PC-9 (cell line): Measurements from ENCODE around the gene PEAK3. TPM values are rescaled to one million over a fixed set of nuclear protein-coding genes. Genes with fewer than 3 reads are reported as not detected.

Source experiments
- BruUV-seq: library from RNA; stranded (reverse); fragments of 400-500 nt; replicated peaks from 2 replicates; lab custom pipeline; 2021; lab: Mats Ljungman, UMichigan
- CTCF ChIA-PET: fragments of 300-600 bp; sonication (Branson Sonifier 250); formaldehyde crosslinking; loops from one replicate; lab custom pipeline; 2022; ENCODE audit warnings: antibody characterized with exemption; lab: Charles Lee
- POLR2A ChIA-PET: fragments of 300-600 bp; sonication (Branson Sonifier 250); formaldehyde crosslinking; loops from one replicate; lab custom pipeline; 2022; ENCODE audit warnings: antibody characterized with exemption; ENCODE audit not compliant: unreplicated experiment; lab: Charles Lee
- DNase-seq, 2 experiments: peaks; one replicate each; pipeline versions ENCODE4 v3.0.0 to v3.0.0-alpha.2; 2015 to 2022; ENCODE audit warnings: mixed read lengths in 1 of 2
- H2AFZ ChIP-seq: fragments of 200-600 bp; sonication (generic); 2 replicates; pipeline ENCODE4 v1.8.1; 2017; ENCODE audit warnings: antibody characterized with exemption
- H3F3A ChIP-seq: fragments of 200-600 bp; sonication (generic); 2 replicates; pipeline ENCODE4 v1.8.1; 2017; ENCODE audit warnings: antibody characterized with exemption, mild to moderate bottlenecking, low read depth; ENCODE audit not compliant: insufficient read depth
- H3K27ac ChIP-seq: fragments of 200-600 bp; sonication (generic); 2 replicates; pipeline ENCODE4 v1.6.1; 2016; ENCODE audit warnings: mixed run types
- H3K27me3 ChIP-seq: fragments of 200-600 bp; sonication (generic); 2 replicates; pipeline ENCODE4 v1.6.1; 2016; ENCODE audit warnings: low read depth, mixed run types; ENCODE audit not compliant: insufficient read depth
- H3K36me3 ChIP-seq: fragments of 200-600 bp; sonication (generic); 2 replicates; pipeline ENCODE4 v1.6.1; 2016; ENCODE audit warnings: low read depth, mixed run types
- H3K4me1 ChIP-seq: fragments of 200-600 bp; sonication (generic); replicated peaks from 2 replicates; pipeline ENCODE4 v1.6.1; 2016; ENCODE audit warnings: mixed run types; ENCODE audit not compliant: insufficient read depth
- H3K4me2 ChIP-seq: fragments of 200-600 bp; sonication (generic); 2 replicates; pipeline ENCODE4 v1.6.1; 2017; ENCODE audit warnings: mixed run types
- H3K4me3 ChIP-seq: fragments of 200-600 bp; sonication (generic); 2 replicates; pipeline ENCODE4 v1.6.1; 2016; ENCODE audit warnings: mixed run types
- H3K79me2 ChIP-seq: fragments of 200-600 bp; sonication (generic); 2 replicates; pipeline ENCODE4 v1.6.1; 2017; ENCODE audit warnings: low read depth, mixed run types
- H3K9me2 ChIP-seq: fragments of 200-600 bp; sonication (generic); 2 replicates; pipeline ENCODE4 v1.8.1; 2017; ENCODE audit warnings: mild to moderate bottlenecking; ENCODE audit not compliant: insufficient read depth
- H3K9me3 ChIP-seq: fragments of 200-600 bp; sonication (generic); 2 replicates; pipeline ENCODE4 v1.8.1; 2016; ENCODE audit warnings: low read depth; ENCODE audit not compliant: insufficient read depth
- H4K20me1 ChIP-seq: fragments of 200-600 bp; sonication (generic); 2 replicates; pipeline ENCODE4 v1.8.1; 2017; ENCODE audit not compliant: insufficient read depth
- CTCF ChIP-seq: fragments of 200-600 bp; sonication (generic); conservative IDR thresholded peaks from 2 replicates; pipeline ENCODE4 v1.6.1; 2017; ENCODE audit warnings: mixed run types, antibody characterized with exemption, mild to moderate bottlenecking, moderate library complexity
- EZH2 ChIP-seq: fragments of 200-600 bp; sonication (generic); IDR thresholded peaks from 2 replicates; pipeline ENCODE4 v1.8.0; 2017; ENCODE audit warnings: antibody characterized with exemption, low read depth
- intact Hi-C: fragments of 100-400 bp; cut with micrococcal nuclease; formaldehyde crosslinking; loops from one replicate; pipeline ENCODE4 v1.10.0; 2022; ENCODE audit not compliant: unreplicated experiment
- total RNA-seq: library from RNA; stranded (reverse); gene quantifications from 2 replicates; pipeline ENCODE4 v1.2.3, GENCODE V29; 2021

Gene PEAK3
- total RNA-seq, 1 experiment from 2014 or later, result not detected

- no peaks in the 10 kb centered on the region for H3K9me2 ChIP-seq
- H4K20me1 ChIP-seq, result no peaks in the 10 kb centered on the region
- no peak overlapping the region for H3K27ac ChIP-seq
- no peaks in the 10 kb centered on the region for H3K27me3 ChIP-seq
- no peaks in the 10 kb centered on the region for H3K36me3 ChIP-seq
- peaks cover 6% of the 10 kb centered on the region; the same call in 1 of the 2 replicates for H3K4me1 ChIP-seq
- CTCF ChIA-PET, result no interaction called here
- no peak overlapping the region for H3K4me2 ChIP-seq
- no peak overlapping the region for H3K4me3 ChIP-seq
- no peak for TF ChIP-seq EZH2
- TF ChIP-seq CTCF, result no peak
- intact Hi-C loops, result loop anchor here (5.0 kb wide), 1 partner anchor 67 kb away; no protein-coding TSS in a partner anchor
- BruUV-seq, result no TSS peak
- H3K9me3 ChIP-seq, result no peaks in the 10 kb centered on the region
- peaks cover 39% of the 10 kb centered on the region for H3K79me2 ChIP-seq
- POLR2A ChIA-PET, result no interaction called here
- no peak for DNase-seq
- H2AFZ ChIP-seq, result no peak overlapping the region
- no peaks in the 10 kb centered on the region; the same call in 1 of the 2 replicates for H3F3A ChIP-seq
Observed at GRCh38 chr19:2325281-2326046, 43.5 kb upstream of the PEAK3 start.

- Histone ChIP-seq H3K27me3 (no peaks in the 10 kb centered on the region), H3K4me2 (no peak overlapping the region), H3F3A (no peaks in the 10 kb centered on the region; the same call in 1 of the 2 replicates), H3K27ac (no peak overlapping the region), H3K79me2 (peaks cover 29% of the 10 kb centered on the region), H3K9me3 (no peaks in the 10 kb centered on the region), H3K4me1 (peaks cover under 1% of the 10 kb centered on the region; the same call in 1 of the 2 replicates), H3K4me3 (no peak overlapping the region), H2AFZ (no peak overlapping the region), H3K9me2 (no peaks in the 10 kb centered on the region), H4K20me1 (no peaks in the 10 kb centered on the region), H3K36me3 (no peaks in the 10 kb centered on the region)
- intact Hi-C loops, result no loop called here
- no TSS peak for BruUV-seq
- CTCF ChIA-PET, result no interaction called here
- no peak for DNase-seq
- POLR2A ChIA-PET, result no interaction called here
- TF ChIP-seq CTCF (no peak), EZH2 (no peak)
Observed at GRCh38 chr19:2324220-2324948, 42.4 kb upstream of the PEAK3 start.

- POLR2A ChIA-PET, result no interaction called here
- H3K4me2 ChIP-seq, result no peak overlapping the region
- H3K36me3 ChIP-seq, result no peaks in the 10 kb centered on the region
- H4K20me1 ChIP-seq, result no peaks in the 10 kb centered on the region
- intact Hi-C loops, result no loop called here
- DNase-seq, result no peak
- no peaks in the 10 kb centered on the region for H3K27me3 ChIP-seq
- no peaks in the 10 kb centered on the region for H3K9me2 ChIP-seq
- CTCF ChIA-PET, result no interaction called here
- no peaks in the 10 kb centered on the region for H3K9me3 ChIP-seq
- no peaks in the 10 kb centered on the region for H3K4me1 ChIP-seq
- H3F3A ChIP-seq, result no peaks in the 10 kb centered on the region; the same call in 1 of the 2 replicates
- no TSS peak for BruUV-seq
- H3K27ac ChIP-seq, result no peak overlapping the region
- TF ChIP-seq EZH2 (no peak), CTCF (no peak)
- no peak overlapping the region for H3K4me3 ChIP-seq
- H2AFZ ChIP-seq, result no peak overlapping the region
- peaks cover 22% of the 10 kb centered on the region for H3K79me2 ChIP-seq
Observed at GRCh38 chr19:2323707-2324106, 41.7 kb upstream of the PEAK3 start.
